GM21723 (cell line): ENCODE results near the gene DDX31.
"Not testable (repeated sequence)": the region's sequence is repeated elsewhere in the genome, so short reads cannot be mapped to it uniquely, and the experiment has no call there.

Experiments
- ATAC-seq: cut with Tn5 transposase; IDR thresholded peaks from one replicate; pipeline ENCODE4 v1.9.1; 2021; ENCODE audit warnings: mild to moderate bottlenecking, moderate library complexity; ENCODE audit not compliant: unreplicated experiment

The DDX31 gene

DNA sequence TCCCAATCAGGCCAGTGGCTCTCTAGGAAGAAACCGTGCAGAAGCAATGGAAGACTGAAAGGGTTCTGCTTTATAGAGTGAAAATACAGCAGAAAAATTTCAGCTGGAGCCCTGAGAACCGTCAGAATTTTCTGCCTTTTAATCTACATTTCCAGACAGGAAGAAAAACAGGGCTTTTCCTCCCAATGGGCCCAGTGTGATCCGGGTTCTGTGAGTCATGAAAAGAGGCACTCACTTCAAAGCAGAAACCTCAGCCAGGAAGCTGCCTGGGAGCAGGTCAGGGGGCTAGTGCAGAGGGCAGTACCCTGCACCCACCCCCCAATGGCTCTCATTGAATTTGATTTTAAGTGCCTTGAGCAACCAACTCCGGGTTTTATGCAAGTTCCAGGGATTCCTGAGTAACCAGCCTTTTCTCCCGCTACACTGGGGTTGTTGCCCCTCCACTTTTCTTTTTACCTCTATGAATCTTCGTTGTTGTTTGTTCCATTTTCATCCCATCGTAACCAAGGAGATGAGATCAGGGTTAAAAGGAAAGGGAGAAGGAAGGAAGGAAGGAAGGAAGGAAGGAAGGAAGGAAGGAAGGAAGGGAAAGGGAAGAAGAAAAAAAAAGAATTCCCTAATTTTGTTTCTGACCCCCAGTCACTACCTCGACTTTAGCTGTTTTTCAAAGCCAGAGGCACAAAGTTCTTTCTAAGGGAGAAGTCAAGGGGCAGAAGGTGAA, 86.0 kb downstream of the DDX31 start:
- ATAC-seq: no peak

GRCh38 chr9:132582786-132583583, 86.8 kb downstream of the DDX31 start:
- no peak for ATAC-seq

GRCh38 chr9:132582276-132582785, 87.5 kb downstream of the DDX31 start, which contains the start of gene BARHL1:
TSS of gene BARHL1 (plus strand) at chr9:132582606. CDS start at chr9:132582798, 192 bp downstream.
- no peak for ATAC-seq

DNA sequence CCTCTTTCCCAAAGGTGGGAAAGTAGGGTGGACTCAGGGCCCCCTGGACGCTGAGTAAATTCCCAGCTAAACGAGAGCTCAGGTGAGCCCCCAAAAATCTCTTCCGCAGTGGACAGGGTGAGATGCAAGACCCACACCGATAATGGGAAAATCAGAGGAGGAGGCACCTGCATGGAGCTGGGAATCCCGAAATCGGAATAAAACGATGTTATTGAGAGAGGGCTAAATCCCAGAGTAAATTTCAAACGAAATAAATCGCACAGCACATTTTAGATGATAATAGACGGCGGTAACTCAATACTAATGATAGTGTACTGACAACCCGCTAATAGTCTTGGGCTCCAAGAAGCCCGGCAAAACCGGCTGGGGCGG, 90.4 kb downstream of the DDX31 start:
- ATAC-seq: no peak

GRCh38 chr9:132578367-132578932, 91.3 kb downstream of the DDX31 start:
- no peak for ATAC-seq

DNA sequence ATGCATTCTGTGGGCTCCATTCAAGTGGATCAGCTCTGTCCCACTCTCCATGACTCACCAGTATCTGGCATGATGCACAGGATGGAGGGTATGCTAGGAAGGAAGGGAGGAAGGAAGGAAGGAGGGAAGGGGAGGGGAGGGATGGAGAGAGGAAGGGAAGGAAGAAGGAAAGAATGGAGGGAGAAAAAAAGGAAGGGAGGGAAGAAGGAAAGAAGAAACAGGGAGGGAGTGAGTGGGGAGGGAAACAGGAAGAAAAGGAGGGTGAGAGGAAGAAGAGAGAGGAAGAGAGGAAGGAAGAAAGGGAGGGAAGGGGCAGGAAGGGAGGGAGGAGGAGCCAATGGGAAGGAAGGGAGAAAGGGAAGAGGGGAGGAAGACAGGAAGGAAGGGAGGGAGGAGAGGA, 92.7 kb downstream of the DDX31 start:
- no peak for ATAC-seq

- no peak for ATAC-seq
These were observed 94.0 kb downstream of the DDX31 start for GRCh38 chr9:132575811-132576210.

DNA sequence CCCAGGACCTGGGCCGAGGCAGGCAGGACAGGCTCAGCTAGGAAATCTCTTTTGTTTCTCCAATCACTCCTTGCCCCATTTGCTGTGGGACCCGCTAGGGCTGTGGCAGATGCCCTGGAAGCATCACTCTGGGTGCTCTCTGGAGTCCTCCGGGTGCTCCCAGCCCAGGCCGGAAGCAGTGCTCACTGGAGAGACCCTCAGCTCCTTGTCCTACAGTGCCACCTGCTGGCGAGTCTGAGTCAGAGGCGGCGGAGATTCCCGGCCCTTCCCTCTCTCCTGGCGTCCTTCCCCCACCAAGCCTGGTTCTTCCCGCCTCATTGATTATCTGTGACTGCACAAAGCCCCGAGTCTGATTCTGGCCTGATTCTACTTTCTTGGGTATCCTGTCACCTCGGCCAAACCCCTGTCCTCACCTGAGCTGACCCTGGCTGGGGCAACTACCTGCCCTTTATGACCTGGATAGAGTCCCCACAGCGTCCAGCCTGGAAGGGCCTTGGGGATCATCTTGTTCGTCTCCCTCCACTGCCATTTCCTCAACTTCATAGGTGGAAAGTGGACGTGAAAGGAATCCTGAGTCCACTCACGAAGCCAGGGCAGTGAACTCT, 94.7 kb downstream of the DDX31 start:
- ATAC-seq: no peak

- no peak for ATAC-seq
These were observed 96.9 kb downstream of the DDX31 start for GRCh38 chr9:132572921-132573320.

- ATAC-seq: no peak
These were observed 97.8 kb downstream of the DDX31 start for GRCh38 chr9:132571806-132572600.

DNA sequence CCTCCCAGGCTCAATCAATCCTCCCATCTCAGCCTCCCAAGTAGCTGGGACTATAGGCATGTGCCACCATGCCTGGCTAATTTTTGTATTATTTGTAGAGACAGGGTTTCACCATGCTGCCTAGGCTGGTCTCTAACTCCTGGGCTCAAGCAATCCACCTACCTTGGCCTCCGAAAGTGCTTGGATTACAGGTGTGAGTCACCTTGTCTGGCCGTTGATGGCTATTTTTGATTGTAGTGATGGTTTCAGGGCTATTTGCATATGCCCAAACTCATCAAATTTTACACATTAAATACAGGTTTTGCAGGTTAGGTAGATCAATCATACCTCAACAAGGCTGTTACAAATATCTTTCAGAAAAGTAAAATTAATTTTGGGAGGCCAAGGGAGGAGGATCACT, 101.0 kb downstream of the DDX31 start:
- not testable (repeated sequence) for ATAC-seq

DNA sequence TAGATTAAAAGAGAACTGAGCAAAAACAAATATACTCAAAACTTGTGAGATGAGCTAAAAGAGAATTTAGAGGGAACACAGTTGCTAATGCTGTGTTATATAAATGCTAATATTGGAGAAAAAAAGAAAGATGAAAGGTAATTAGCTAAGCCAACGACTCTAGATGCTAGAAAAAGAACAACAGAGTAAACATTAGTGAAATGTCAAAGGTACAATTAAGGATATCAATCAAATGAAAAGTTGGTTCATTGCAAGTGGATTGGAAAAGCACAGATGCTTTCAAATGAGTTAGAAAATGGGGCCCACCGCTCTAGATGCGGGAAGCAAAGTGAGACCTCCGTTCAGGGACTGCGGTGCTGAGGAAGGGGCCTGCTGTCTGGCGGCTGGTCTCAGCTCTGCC, 105.3 kb downstream of the DDX31 start:
- ATAC-seq: no peak

- no peak for ATAC-seq
These were observed 107.5 kb downstream of the DDX31 start for GRCh38 chr9:132562306-132562573.

GRCh38 chr9:132560616-132561202, 109.1 kb downstream of the DDX31 start:
- ATAC-seq: no peak

DNA sequence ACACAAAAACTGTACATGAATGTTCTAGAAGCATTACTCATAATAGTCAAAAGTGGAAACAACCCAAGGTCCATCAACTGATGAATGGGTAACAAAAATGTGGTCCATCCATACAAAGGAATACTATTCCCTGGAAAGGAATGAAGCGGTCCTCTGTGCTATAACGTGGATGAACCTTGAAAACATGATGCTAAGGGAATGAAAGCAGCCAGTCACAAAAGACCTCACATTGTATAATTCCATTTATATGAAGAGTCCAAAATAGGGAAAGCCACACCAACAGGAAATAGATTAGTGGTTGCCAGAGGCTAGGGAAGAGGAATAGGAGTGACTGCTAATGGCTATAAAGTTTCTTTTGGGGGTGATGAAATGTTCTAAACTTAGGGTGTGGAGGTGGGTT, 110.1 kb downstream of the DDX31 start:
- no peak for ATAC-seq

DNA sequence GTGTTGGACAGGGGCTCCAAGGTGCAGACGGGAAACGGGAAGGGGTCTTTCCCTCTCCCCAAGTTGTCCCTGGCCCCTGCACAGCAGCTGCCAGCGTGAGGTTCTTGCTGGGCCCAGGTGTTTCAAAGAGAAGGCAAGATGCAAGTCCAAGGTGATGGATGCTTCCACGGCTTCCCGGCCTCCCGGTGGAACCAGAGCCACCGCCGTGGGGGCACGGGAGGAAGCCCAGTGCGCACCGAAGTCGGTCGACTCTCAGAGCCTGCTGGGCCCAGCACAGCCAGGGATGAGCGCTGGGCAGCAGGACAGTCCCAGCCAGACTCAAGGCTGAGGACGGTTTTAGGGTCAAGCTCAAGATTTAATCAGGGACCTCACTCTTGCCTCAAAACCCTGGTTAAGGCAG, 112.6 kb downstream of the DDX31 start:
- no peak for ATAC-seq

DNA sequence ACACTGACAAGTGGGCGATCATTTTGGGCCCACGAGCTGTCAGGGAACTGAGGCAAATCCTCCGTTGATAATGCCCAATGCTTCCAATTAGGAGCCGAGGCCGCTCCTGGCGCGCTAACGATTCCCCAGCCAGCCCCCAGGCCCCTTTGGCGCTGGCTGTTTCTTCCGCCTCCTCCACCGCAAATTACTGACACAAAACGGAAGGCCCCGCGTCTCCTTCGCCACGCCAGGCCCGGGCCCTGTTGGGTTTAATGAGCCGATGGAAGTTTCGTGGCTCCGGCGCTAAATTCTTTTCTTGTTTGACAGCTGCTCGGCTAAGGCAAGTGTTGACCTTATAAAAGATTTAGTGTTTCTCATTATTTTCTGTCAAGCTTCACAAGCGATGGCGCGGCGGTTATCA, 113.1 kb downstream of the DDX31 start:
- ATAC-seq: no peak

GRCh38 chr9:132556235-132556634, 113.5 kb downstream of the DDX31 start:
- ATAC-seq: no peak

DNA sequence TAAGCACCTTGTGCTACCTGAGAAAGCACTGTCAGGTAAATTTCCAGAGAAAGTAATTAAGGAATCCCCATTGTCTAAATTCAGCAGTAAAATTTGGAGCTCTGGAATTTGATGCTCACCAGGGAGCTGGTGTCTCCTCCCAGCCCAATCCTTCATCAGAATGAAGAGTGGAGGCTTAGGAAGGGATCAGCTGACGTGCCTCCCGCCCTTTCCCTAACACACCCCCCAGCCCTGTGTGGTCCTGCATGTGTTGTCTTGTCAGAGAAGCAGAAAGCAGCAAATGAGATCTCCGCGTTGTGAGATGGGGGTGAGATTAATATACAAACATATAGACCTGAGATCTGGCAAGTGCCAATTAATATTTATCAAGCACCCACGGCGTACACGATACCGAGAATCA, 114.3 kb downstream of the DDX31 start:
- no peak for ATAC-seq

DNA sequence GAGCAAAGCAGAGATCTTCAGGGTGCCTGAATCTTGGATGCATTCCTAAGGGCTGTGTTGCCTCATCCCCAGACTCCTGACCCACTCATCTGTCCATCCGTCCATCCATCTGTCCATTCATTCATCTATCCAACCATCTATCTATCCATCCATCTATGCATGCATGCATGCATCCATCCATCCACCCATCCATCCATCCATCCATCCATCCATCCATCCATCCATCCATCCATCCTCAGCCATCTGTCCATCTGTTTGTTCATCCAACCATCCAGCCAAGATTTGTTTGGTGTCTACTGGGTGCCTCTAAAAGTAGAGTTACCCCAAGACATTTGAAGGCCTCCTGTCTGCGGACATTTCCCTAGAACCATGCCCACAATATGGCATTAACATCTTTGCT, 115.0 kb downstream of the DDX31 start:
- ATAC-seq: no peak
